ENCODE data around the gene OR1F1.

DNA sequence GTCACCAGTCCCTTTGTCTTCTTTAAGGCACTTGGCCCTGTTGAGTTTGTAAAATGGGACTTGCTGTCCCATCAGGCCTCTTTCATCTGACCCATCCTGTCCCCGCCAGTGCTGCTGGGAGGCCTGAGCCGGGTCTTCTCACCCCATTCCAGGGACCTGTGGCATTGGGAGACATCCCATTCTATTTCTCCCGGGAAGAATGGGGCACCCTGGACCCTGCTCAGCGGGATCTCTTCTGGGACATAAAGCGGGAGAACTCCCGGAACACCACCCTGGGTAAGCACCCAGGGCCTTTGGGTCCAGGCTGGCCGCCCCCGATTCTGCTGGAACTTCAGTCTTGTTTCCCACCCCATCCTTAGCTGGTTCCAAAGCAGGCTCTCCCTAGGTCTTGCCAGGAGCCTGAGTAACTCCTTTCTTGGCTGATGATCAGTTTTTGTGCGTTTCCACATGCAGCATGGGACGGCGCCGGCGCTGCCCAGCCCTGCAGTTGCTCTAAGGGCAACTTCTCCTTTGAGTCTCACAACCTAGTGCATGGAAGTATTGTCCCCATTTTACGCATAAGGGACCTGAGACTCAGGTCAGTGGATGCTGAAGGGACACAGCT is 49.1 kb upstream of the OR1F1 start:
- TF ChIP-seq, protein P1, sequence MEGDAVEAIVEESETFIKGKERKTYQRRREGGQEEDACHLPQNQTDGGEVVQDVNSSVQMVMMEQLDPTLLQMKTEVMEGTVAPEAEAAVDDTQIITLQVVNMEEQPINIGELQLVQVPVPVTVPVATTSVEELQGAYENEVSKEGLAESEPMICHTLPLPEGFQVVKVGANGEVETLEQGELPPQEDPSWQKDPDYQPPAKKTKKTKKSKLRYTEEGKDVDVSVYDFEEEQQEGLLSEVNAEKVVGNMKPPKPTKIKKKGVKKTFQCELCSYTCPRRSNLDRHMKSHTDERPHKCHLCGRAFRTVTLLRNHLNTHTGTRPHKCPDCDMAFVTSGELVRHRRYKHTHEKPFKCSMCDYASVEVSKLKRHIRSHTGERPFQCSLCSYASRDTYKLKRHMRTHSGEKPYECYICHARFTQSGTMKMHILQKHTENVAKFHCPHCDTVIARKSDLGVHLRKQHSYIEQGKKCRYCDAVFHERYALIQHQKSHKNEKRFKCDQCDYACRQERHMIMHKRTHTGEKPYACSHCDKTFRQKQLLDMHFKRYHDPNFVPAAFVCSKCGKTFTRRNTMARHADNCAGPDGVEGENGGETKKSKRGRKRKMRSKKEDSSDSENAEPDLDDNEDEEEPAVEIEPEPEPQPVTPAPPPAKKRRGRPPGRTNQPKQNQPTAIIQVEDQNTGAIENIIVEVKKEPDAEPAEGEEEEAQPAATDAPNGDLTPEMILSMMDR (IDR thresholded peaks at IDR 0.05 in 4 of 5, conservative IDR thresholded peaks at IDR 0.05 in 1 of 5) = no peak
- no peak for TF ChIP-seq POLR2A (IDR thresholded peaks at IDR 0.05)
